ENCODE measurements around the gene PZP. TPM values are rescaled to one million over a fixed set of nuclear protein-coding genes. Genes with fewer than 3 reads are reported as not detected.
"Not testable (repeated sequence)": the region's sequence is repeated elsewhere in the genome, so short reads cannot be mapped to it uniquely, and the experiment has no call there.

PZP gene
- total and polyA plus RNA-seq, 9 of the 15 experiments (the other 6 are each of a cell fraction or from before 2014, with no cell fraction given) = 0.01 TPM; not detected in 8

DNA sequence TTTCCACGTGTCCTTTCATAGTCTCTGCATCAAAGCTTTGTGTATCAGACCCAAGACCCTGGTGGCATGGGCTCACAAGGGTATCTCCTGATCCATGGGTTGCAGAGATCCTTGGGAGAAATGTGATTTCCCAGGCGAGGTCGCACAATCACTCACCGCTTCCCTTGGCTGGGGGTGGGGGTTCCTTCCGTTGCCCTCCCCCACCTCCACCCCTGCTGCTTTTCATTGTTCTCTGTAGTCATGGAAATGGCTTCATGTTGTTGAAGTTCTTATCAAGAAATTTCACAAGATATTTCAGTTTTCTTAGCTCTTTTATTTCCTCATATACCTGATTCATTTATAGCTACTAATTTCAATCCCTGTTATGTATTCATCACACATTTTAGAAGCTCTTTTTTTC, 40.9 kb downstream of the PZP start:
- WGBS (ENCODE audit: insufficient coverage, low coverage, missing lambda C conversion rate) = 0% methylated on average over 2 of the region's 5 CpGs
- ATAC-seq; CTCF ChIA-PET (ENCODE audit: low intra/inter-chr PET ratio); H3K9ac ChIP-seq (ENCODE audit: insufficient read depth in 1 of 2, low read depth in 2 of 2, low read length in 2 of 2); H3K9me3 ChIP-seq (replicated peaks; ENCODE audit: control insufficient read depth, insufficient read depth, low read depth, low read length); POLR2A ChIA-PET; H3K36me3 ChIP-seq (ENCODE audit: control insufficient read depth, insufficient read depth, low read length); H3K79me2 ChIP-seq (ENCODE audit: control insufficient read depth, insufficient read depth, low read length); H3K4me3 ChIP-seq; H3K4me1 ChIP-seq (replicated peaks in 1 of 2; ENCODE audit: control insufficient read depth in 2 of 2, insufficient read depth in 2 of 2, low read length in 2 of 2); in situ Hi-C loops (cut with MboI); H3K27ac ChIP-seq (ENCODE audit: extremely low read depth, low read depth, low read length); DNase-seq (ENCODE audit: extremely low read depth in 1 of 4, low spot score in 3 of 4); FAIRE-seq; H3K9me1 ChIP-seq (ENCODE audit: control insufficient read depth, insufficient read depth, low read length); H4K20me1 ChIP-seq (replicated peaks; ENCODE audit: control insufficient read depth, insufficient read depth, low read length); H2AFZ ChIP-seq (ENCODE audit: low read depth, low read length); intact Hi-C loops (cut with micrococcal nuclease); H3K4me2 ChIP-seq (ENCODE audit: insufficient read depth, low read length); BruUV-seq (replicated peaks); H3K27me3 ChIP-seq (ENCODE audit: control insufficient read depth in 2 of 2, insufficient read depth in 2 of 2, low read length in 2 of 2): not testable (repeated sequence)

DNA sequence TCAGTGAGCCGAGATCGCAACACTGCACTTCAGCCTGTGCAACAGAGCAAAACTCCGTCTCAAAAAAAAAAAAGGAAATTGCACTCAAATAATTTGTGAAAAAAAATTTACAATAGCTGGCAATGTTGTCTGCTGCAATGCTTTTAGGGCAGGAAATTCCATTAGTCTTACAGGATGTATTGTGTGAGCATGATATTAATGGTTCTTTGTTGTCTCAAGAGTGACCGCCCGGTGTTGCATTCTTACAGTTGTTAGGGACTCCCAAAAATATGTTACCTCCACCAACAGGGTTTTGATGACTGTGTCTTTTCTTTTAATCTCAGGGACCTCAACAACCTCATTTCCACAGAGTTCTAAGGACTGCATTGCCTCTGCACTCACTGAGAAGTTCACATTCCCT, 44.8 kb downstream of the PZP start:
- ChIA-PET CTCF (ENCODE audit: low intra/inter-chr PET ratio) (no interaction called here), POLR2A (interaction anchor here (0.6 to 0.7 kb wide), 2 partner anchors 214 to 224 kb away, joined by 3 to 4 read pairs; no protein-coding TSS in a partner anchor)
- no peak overlapping the region for H2AFZ ChIP-seq (ENCODE audit: low read depth, low read length)
- in situ Hi-C loops (cut with MboI) (no loop called here), intact Hi-C loops (cut with micrococcal nuclease) (no loop called here)
- H4K20me1 ChIP-seq (replicated peaks; ENCODE audit: control insufficient read depth, insufficient read depth, low read length) = no peaks in the 10 kb centered on the region
- no peaks in the 10 kb centered on the region for H3K79me2 ChIP-seq (ENCODE audit: control insufficient read depth, insufficient read depth, low read length)
- H3K36me3 ChIP-seq (ENCODE audit: control insufficient read depth, insufficient read depth, low read length) = no peaks in the 10 kb centered on the region
- no peak for TF ChIP-seq CEBPG (CRISPR knock-in tag; IDR thresholded peaks at IDR 0.05)
- TF ChIP-seq CEBPG (tag; conservative IDR thresholded peaks at IDR 0.05 in 1 of 2, IDR thresholded peaks at IDR 0.05 in 1 of 2) = no peak
- no peak for TF ChIP-seq NBN (IDR thresholded peaks at IDR 0.05; ENCODE audit: low read depth)
- TF ChIP-seq ZNF253 (CRISPR knock-in tag; conservative IDR thresholded peaks at IDR 0.05) = no peak
- no peak for TF ChIP-seq ZNF507 (tag; conservative IDR thresholded peaks at IDR 0.05)
- no peak for TF ChIP-seq XRCC5 (IDR thresholded peaks at IDR 0.05; ENCODE audit: low read depth, low read length)
- H3K27me3 ChIP-seq (ENCODE audit: control insufficient read depth in 2 of 2, insufficient read depth in 2 of 2, low read length in 2 of 2) = peaks cover 0 to 4% of the 10 kb centered on the region in 2 experiments; a peak in 1 of 5 replicates
- DNase-seq (ENCODE audit: extremely low read depth in 1 of 4, low spot score in 3 of 4) = no peak
- 0% methylated on average over 4 of the region's 5 CpGs for WGBS (ENCODE audit: insufficient coverage, low coverage, missing lambda C conversion rate)
- no peaks in the 10 kb centered on the region for H3K9me1 ChIP-seq (ENCODE audit: control insufficient read depth, insufficient read depth, low read length)
- no peak overlapping the region for H3K27ac ChIP-seq (ENCODE audit: extremely low read depth, low read depth, low read length)
- no peak for ATAC-seq
- H3K9me3 ChIP-seq (replicated peaks; ENCODE audit: control insufficient read depth, insufficient read depth, low read depth, low read length) = no peaks in the 10 kb centered on the region
- no peak for FAIRE-seq
- H3K4me3 ChIP-seq = no peak overlapping the region
- BruUV-seq (replicated peaks) = no TSS peak
- H3K4me1 ChIP-seq (replicated peaks in 1 of 2; ENCODE audit: control insufficient read depth in 2 of 2, insufficient read depth in 2 of 2, low read length in 2 of 2) = no peaks in the 10 kb centered on the region
- no peak overlapping the region for H3K9ac ChIP-seq (ENCODE audit: insufficient read depth in 1 of 2, low read depth in 2 of 2, low read length in 2 of 2)
- no peak overlapping the region for H3K4me2 ChIP-seq (ENCODE audit: insufficient read depth, low read length)
